GM19452 (cell line): ENCODE measurements around the gene MRPS5.
"Not testable (repeated sequence)": the region's sequence is repeated elsewhere in the genome, so short reads cannot be mapped to it uniquely, and the experiment has no call there.

Experiments
- ATAC-seq: cut with Tn5 transposase; IDR thresholded peaks from one replicate; pipeline ENCODE4 v1.9.1; 2021; ENCODE audit not compliant: unreplicated experiment

Gene MRPS5

GRCh38 chr2:95121407-95122196, at the start of gene MRPS5:
Gene MRPS5 (minus strand): TSS chr2:95121808. CDS start chr2:95121791, 17 bp downstream.
- ATAC-seq, result peak; percentile 96

DNA sequence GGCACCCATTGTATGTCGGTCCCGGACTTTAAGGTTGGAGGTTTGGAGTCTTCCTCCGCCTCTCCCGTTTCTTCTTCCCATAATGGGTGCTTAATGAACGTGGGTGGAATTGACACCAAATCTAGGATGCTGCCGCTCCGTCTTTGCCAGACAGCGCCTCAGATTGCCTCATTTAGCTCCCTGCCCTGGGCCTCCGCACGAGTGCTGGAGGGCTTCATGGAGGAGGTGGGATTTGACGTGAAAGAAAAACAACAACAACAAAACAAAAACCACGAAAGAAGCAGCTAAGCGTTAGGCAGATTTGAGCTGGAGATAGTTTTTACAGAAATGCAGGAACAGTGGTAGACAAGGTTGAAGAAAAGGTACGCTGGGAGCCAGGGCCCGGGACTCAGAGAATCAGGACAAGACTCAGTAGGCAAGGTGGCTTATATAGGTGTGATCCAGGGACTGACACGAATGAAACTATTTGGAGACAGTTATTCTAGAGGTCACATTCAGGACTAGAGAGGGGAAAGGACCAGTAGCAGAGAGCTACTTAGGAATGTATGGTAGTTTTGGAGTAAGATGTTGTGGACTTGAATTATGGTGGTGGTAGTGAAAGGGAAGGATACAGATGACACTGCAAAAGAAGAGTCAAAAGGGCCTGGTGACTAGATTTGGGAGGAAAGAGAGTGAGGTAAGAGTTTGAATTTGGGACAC, 44.6 kb upstream of the MRPS5 start:
- ATAC-seq, result peak; percentile 12

- ATAC-seq, result peak; percentile 89
Observed at GRCh38 chr2:95165371-95166064, 43.9 kb upstream of the MRPS5 start, which contains the start of gene ZNF2. Gene ZNF2 (plus strand): TSS chr2:95165809. CDS start chr2:95176227, 10,418 bp downstream.

- ATAC-seq, result no peak
Observed at GRCh38 chr2:95165030-95165370, 43.4 kb upstream of the MRPS5 start.

GRCh38 chr2:95159690-95160449, 38.3 kb upstream of the MRPS5 start, which contains the start of gene ZNF514:
Gene ZNF514 (minus strand): TSS chr2:95159848. CDS start chr2:95153253, 6,595 bp downstream.
- peak; percentile 91 for ATAC-seq

GRCh38 chr2:95158891-95159619, 37.4 kb upstream of the MRPS5 start:
- ATAC-seq, result peak; percentile 33

- no peak for ATAC-seq
Observed at GRCh38 chr2:95158441-95158840, 36.8 kb upstream of the MRPS5 start.

GRCh38 chr2:95149397-95149984, 27.9 kb upstream of the MRPS5 start:
- ATAC-seq, result no peak

GRCh38 chr2:95143838-95144237, 22.2 kb upstream of the MRPS5 start:
- ATAC-seq, result no peak

GRCh38 chr2:95138702-95139101, 17.1 kb upstream of the MRPS5 start:
- no peak for ATAC-seq

DNA sequence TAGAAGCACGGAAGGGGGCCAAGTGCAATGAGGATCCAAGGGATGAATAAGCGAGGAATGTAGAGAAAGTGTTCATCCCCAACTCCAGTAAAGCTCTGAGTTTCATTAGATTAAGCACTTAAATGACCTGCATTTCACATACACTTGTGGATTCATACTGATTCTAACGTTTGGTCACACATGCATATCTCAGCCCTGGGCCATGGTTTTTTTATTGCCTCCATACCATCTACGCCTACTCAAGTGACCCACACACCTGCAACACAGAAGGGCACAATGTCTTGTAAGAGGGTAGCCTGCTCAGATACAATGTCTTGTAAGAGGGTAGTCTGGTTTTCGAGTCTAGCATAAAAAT, 566 bp upstream of the MRPS5 start:
- no peak for ATAC-seq

DNA sequence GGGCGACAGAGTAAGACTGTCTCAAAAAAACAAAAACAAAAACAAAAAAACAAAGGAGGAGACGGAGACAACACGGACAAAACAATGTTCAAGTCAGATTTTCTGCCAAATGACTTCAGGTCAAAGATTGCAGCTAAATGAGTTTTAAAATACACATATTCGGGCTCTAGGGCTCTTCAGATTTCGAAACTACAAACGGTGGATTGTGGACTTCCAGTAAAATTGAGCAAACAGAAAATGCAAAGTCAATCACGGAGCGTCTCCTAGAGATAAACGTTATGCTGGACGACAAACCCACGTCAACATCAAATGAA, 558 bp downstream of the MRPS5 start:
- ATAC-seq, result no peak

DNA sequence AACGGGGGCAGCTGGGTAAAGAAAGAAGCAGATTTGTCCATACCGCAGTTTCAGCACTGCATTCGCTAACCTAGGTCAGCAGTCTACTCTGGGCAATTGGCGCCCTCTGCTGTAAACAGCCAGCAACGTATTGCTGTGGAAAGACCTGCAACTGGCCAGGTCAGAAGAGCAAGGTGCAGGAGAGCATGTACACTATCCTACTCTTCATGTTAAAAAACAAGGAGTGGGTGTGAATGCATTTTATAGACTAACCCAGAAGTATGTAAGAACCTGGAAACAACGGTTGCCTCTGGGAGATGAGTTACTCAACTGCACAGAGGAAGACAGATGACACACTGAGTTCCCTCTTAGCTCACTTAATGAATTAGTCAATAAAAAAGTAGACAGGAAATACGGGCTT, 6.2 kb downstream of the MRPS5 start:
- ATAC-seq, result peak; percentile 86

GRCh38 chr2:95113464-95113863, 8.1 kb downstream of the MRPS5 start:
- ATAC-seq, result no peak

DNA sequence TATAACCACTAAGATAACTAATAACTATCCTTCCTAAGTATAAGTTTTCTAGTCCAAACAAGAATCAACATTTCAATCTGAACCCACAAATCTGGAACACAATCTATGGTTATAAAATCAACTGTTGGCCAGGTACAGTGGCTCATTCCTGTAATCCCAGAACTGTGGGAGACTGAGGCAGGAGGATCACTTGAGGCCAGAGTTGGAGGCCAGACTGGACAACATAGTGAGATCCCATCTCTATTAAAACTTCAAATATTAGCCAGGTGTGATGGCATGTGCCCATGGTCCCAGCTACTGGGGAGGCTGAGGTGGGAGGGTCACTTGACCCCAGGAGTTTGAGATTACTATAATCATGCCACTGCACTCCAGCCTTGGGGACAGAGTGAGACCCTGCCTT, 11.2 kb downstream of the MRPS5 start:
- ATAC-seq, result no peak

- ATAC-seq, result no peak
Observed at GRCh38 chr2:95109260-95109659, 12.3 kb downstream of the MRPS5 start.

DNA sequence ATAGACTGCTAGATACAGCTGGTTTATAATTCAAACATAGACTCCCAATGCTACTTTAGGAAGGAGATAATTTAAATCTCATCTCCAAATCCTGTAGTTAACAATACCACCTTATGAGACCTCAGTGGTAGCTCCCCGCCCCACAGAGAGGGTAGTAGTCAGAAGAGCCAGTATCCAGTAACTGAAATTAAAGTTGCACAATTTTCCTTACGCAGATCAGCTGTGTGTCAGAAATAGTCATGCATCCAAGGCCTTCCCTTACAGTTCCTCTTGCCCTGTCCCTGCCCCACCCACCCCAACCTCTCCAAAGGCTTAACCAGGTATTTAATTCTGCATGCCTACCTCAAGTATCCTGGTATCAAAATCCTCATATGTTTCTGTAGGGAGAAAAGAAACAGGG, 15.5 kb downstream of the MRPS5 start:
- no peak for ATAC-seq

DNA sequence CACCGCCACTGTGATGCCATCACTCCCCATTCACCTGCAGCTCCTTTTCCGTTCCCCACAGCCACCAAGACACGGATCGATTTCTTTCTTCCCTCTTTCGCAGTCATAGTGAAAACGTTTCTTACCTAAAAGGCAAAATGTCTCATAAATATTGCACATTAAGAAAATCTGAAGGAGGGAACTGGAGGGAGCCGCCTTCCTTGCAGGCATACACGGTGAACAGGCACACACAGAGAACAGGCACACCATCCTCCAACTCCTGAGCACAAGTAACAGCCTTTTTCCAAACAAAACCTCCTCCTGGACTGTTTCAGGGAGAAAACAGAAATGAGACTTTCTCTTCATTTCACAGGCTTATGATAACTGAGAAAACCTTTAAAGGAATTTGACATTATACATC, 17.0 kb downstream of the MRPS5 start:
- ATAC-seq, result no peak

- ATAC-seq, result no peak
Observed at GRCh38 chr2:95099910-95100309, 21.7 kb downstream of the MRPS5 start.

GRCh38 chr2:95098273-95098672, 23.3 kb downstream of the MRPS5 start:
- ATAC-seq, result not testable (repeated sequence)
